Esophagus squamous epithelium (tissue), 4 donors: ENCODE measurements around the gene PIAS2.

ENCODE experiments used
- POLR2A ChIP-seq, 4 donors: fragments of 450-650 bp; IDR thresholded peaks; one replicate each; pipeline ENCODE4 v1.6.1; 2017; ENCODE audit warnings: antibody characterized with exemption in 4 of 4, mild to moderate bottlenecking in 4 of 4, moderate library complexity in 3 of 4
- TF ChIP-seq, protein P1 (sequence below), 6 experiments: fragments of 450-650 bp in 4 of 6; fragments of 200-600 bp in 2 of 6; sonication (generic) in 2 of 6; IDR thresholded peaks; one replicate each; pipeline ENCODE4 v1.5.1; 2016 to 2019; ENCODE audit warnings: antibody characterized with exemption in 6 of 6, mild to moderate bottlenecking in 4 of 6, moderate library complexity in 4 of 6

DNA sequence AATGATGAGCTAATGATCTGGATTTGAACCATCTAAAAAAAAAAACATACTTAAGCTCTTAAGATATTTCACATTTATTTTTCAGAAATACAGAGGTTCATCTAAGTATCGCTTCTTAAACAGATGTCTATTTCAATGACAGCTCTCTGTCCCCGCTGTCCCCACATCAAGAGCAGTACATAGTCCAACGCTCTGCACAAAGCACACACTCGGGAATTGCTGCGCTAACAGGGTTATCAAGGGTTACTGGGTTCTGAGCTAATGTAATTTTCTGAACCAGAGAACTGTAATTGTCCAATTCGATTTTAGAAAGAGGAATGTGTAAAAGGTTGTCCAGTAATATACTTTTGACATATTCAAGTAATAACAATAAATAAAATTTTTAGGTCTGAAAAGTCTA is 101.6 kb downstream of the PIAS2 start:
- TF ChIP-seq, protein P1, sequence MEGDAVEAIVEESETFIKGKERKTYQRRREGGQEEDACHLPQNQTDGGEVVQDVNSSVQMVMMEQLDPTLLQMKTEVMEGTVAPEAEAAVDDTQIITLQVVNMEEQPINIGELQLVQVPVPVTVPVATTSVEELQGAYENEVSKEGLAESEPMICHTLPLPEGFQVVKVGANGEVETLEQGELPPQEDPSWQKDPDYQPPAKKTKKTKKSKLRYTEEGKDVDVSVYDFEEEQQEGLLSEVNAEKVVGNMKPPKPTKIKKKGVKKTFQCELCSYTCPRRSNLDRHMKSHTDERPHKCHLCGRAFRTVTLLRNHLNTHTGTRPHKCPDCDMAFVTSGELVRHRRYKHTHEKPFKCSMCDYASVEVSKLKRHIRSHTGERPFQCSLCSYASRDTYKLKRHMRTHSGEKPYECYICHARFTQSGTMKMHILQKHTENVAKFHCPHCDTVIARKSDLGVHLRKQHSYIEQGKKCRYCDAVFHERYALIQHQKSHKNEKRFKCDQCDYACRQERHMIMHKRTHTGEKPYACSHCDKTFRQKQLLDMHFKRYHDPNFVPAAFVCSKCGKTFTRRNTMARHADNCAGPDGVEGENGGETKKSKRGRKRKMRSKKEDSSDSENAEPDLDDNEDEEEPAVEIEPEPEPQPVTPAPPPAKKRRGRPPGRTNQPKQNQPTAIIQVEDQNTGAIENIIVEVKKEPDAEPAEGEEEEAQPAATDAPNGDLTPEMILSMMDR (IDR thresholded peaks at IDR 0.05): no peak
- no peak for TF ChIP-seq POLR2A (IDR thresholded peaks at IDR 0.05)
